H9 (cell line): ENCODE results near the gene ATF6. TPM values are rescaled to one million over a fixed set of nuclear protein-coding genes. Genes with fewer than 3 reads are reported as not detected.
A peak's percentile ranks its signal among the peaks of the same experiment; 100 is the strongest.

Experiments used
- DNase-seq: peaks from one replicate; pipeline ENCODE4 v3.0.0-alpha.2; 2017
- H2AFZ ChIP-seq: one replicate; pipeline ENCODE4 v1.6.1; 2013; ENCODE audit warnings: mild to moderate bottlenecking, low read length, control low read depth, moderate library complexity
- H2AK5ac ChIP-seq: 2 replicates; pipeline ENCODE4 v1.6.1; 2013; ENCODE audit warnings: low read length, control low read depth, mixed read lengths; ENCODE audit not compliant: insufficient read length
- H2BK120ac ChIP-seq: one replicate; pipeline ENCODE4 v1.6.1; 2013; ENCODE audit warnings: low read depth, mild to moderate bottlenecking, low read length, control low read depth, inconsistent platforms; ENCODE audit not compliant: poor library complexity, severe bottlenecking
- H2BK12ac ChIP-seq: 2 replicates; pipeline ENCODE4 v1.6.1; 2013; ENCODE audit warnings: low read length, control low read depth, mixed read lengths, low read depth; ENCODE audit not compliant: insufficient read length
- H2BK15ac ChIP-seq: 2 replicates; pipeline ENCODE4 v1.6.1; 2013; ENCODE audit warnings: low read depth, low read length, control low read depth
- H2BK20ac ChIP-seq: one replicate; pipeline ENCODE4 v1.6.1; 2013; ENCODE audit warnings: low read depth, mild to moderate bottlenecking, low read length, control low read depth, inconsistent platforms; ENCODE audit not compliant: poor library complexity, severe bottlenecking
- H2BK5ac ChIP-seq: 2 replicates; pipeline ENCODE4 v1.6.1; 2013; ENCODE audit warnings: low read length, control low read depth, mixed read lengths; ENCODE audit not compliant: insufficient read length
- H3K14ac ChIP-seq: 2 replicates; pipeline ENCODE4 v1.6.1; 2013; ENCODE audit warnings: low read length, control low read depth; ENCODE audit not compliant: insufficient read depth
- H3K18ac ChIP-seq: 2 replicates; pipeline ENCODE4 v1.6.1; 2013; ENCODE audit warnings: low read depth, mild to moderate bottlenecking, mixed read lengths, low read length, control low read depth; ENCODE audit not compliant: insufficient read length
- H3K23ac ChIP-seq: 2 replicates; pipeline ENCODE4 v1.6.1; 2013; ENCODE audit warnings: low read length, control low read depth, mixed read lengths, low read depth; ENCODE audit not compliant: insufficient read length
- H3K23me2 ChIP-seq: 2 replicates; pipeline ENCODE4 v1.6.1; 2013; ENCODE audit warnings: low read depth, mild to moderate bottlenecking, mixed read lengths, low read length, control low read depth; ENCODE audit not compliant: insufficient read length, poor library complexity, severe bottlenecking
- H3K27ac ChIP-seq: 2 replicates; pipeline ENCODE4 v1.5.1; 2013; ENCODE audit warnings: low read length, control low read depth, mixed read lengths, low read depth; ENCODE audit not compliant: insufficient read length
- H3K27me3 ChIP-seq: 2 replicates; pipeline ENCODE4 v1.6.1; 2013; ENCODE audit warnings: low read length, control low read depth, inconsistent platforms; ENCODE audit not compliant: insufficient read depth
- H3K4ac ChIP-seq: 2 replicates; pipeline ENCODE4 v1.6.1; 2013; ENCODE audit warnings: low read depth, mild to moderate bottlenecking, control low read depth, inconsistent platforms, low read length, moderate library complexity
- H3K4me1 ChIP-seq: 2 replicates; pipeline ENCODE4 v1.6.1; 2013; ENCODE audit warnings: low read length, control low read depth, inconsistent platforms; ENCODE audit not compliant: insufficient read depth
- H3K4me2 ChIP-seq: 2 replicates; pipeline ENCODE4 v1.6.1; 2013; ENCODE audit warnings: low read length, control low read depth, mixed read lengths; ENCODE audit not compliant: insufficient read length, insufficient read depth
- H3K56ac ChIP-seq: 2 replicates; pipeline ENCODE4 v1.6.1; 2013; ENCODE audit warnings: low read depth, mild to moderate bottlenecking, mixed read lengths, low read length, control low read depth; ENCODE audit not compliant: insufficient read length
- H3K79me1 ChIP-seq: 2 replicates; pipeline ENCODE4 v1.6.1; 2013; ENCODE audit warnings: low read depth, mild to moderate bottlenecking, moderate library complexity, low read length, control low read depth, inconsistent platforms; ENCODE audit not compliant: insufficient read depth, poor library complexity, severe bottlenecking
- H3K79me2 ChIP-seq: 2 replicates; pipeline ENCODE4 v1.6.1; 2013; ENCODE audit warnings: low read length, control low read depth, inconsistent platforms; ENCODE audit not compliant: insufficient read depth
- H3K9ac ChIP-seq: 2 replicates; pipeline ENCODE4 v1.6.1; 2013; ENCODE audit warnings: low read length, control low read depth, mixed read lengths; ENCODE audit not compliant: insufficient read length; ENCODE audit errors: extremely low read depth
- H3K9me3 ChIP-seq: one replicate; pipeline ENCODE4 v1.6.1; 2013; ENCODE audit warnings: low read depth, low read length, inconsistent platforms; ENCODE audit not compliant: control insufficient read depth
- H3T11ph ChIP-seq: one replicate; pipeline ENCODE4 v1.6.1; 2013; ENCODE audit warnings: mild to moderate bottlenecking, low read length, control low read depth, inconsistent platforms
- H4K20me1 ChIP-seq: one replicate; pipeline ENCODE4 v1.6.1; 2013; ENCODE audit not compliant: control insufficient read depth, insufficient read length, insufficient read depth
- H4K5ac ChIP-seq: 2 replicates; pipeline ENCODE4 v1.6.1; 2013; ENCODE audit warnings: low read depth, mild to moderate bottlenecking, mixed read lengths, low read length, control low read depth; ENCODE audit not compliant: insufficient read length
- H4K8ac ChIP-seq: replicated peaks from 2 replicates; pipeline ENCODE4 v1.6.1; 2013; ENCODE audit warnings: low read length, control low read depth, mixed read lengths, low read depth; ENCODE audit not compliant: insufficient read length
- H4K91ac ChIP-seq: 2 replicates; pipeline ENCODE4 v1.6.1; 2013; ENCODE audit warnings: low read depth, mild to moderate bottlenecking, moderate library complexity, mixed read lengths, low read length, control low read depth; ENCODE audit not compliant: insufficient read length
- H3K27ac Mint-ChIP-seq, 3 experiments: 2 replicates in 2 of 3; 3 replicates in 1 of 3; pipeline ENCODE4 v1.8.0; 2020 to 2021; ENCODE audit warnings: mixed read lengths in 3 of 3, mild to moderate bottlenecking in 1 of 3, moderate library complexity in 1 of 3
- H3K27me3 Mint-ChIP-seq: 2 replicates; pipeline ENCODE4 v1.8.0; 2021; ENCODE audit warnings: low read depth, mild to moderate bottlenecking, moderate library complexity, mixed read lengths
- H3K36me3 Mint-ChIP-seq, 3 experiments: 2 replicates in 2 of 3; 3 replicates in 1 of 3; pipeline ENCODE4 v1.8.0; 2020 to 2021; ENCODE audit warnings: low read depth in 3 of 3, mixed read lengths in 3 of 3; ENCODE audit not compliant: insufficient read depth in 1 of 3
- H3K4me1 Mint-ChIP-seq, 2 experiments: 2 replicates each; pipeline ENCODE4 v1.8.0; 2020; ENCODE audit warnings: mixed read lengths in 2 of 2
- H3K4me3 Mint-ChIP-seq, 2 experiments: 2 replicates in 1 of 2; 3 replicates in 1 of 2; pipeline ENCODE4 v1.8.0; 2020 to 2021; ENCODE audit warnings: mild to moderate bottlenecking in 2 of 2, mixed read lengths in 2 of 2, moderate library complexity in 1 of 2
- H3K9me3 Mint-ChIP-seq, 2 experiments: 2 replicates in 1 of 2; 3 replicates in 1 of 2; pipeline ENCODE4 v1.8.0; 2020; ENCODE audit warnings: mild to moderate bottlenecking in 2 of 2, mixed read lengths in 2 of 2, moderate library complexity in 1 of 2
- WGBS: extraction: QIAGEN DNeasy Blood & Tissue Kit; methylation state at CpG from one replicate; pipeline ENCODE4 v1.1.7; 2013; ENCODE audit warnings: missing lambda C conversion rate, low lambda C conversion rate, mixed read lengths; ENCODE audit not compliant: insufficient read length; ENCODE audit errors: extremely low coverage; 5-methylcytosine and 5-hydroxymethylcytosine counted together
- total RNA-seq: library from RNA; stranded (reverse); gene quantifications from 2 replicates; pipeline ENCODE4 v1.2.1, GENCODE V29; 2021
- TF ChIP-seq, protein P1 (sequence below): fragments of 200-600 bp; sonication (generic); conservative IDR thresholded peaks from 3 replicates; pipeline ENCODE4 v1.8.0; 2021; ENCODE audit warnings: antibody characterized with exemption, mild to moderate bottlenecking

The ATF6 gene
- total RNA-seq, 1 experiment from 2014 or later, result 11.2 TPM

DNA sequence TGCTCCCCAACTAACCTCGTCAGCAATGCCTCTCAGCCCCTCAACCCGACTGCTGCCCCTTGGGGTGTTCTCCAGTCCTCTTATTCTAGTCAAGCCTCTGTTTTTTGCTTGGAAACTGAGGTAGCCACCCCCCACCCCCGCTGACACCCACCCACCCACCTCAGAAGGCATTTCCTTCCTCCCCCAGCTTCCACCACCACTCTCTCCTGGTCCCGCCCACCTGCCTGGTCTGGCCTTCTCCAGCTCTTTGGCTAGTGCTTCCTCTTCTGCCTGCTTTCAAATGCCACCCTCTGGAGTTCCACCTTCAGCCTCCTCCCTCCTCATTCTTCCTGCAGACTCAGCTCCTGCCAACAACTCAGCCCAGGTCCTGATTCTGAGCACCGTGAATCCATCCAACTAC lies 222.3 kb downstream of the ATF6 start:
- Mint-ChIP-seq H3K27ac (peak overlapping the region in 1 of 3 experiments; percentile 85; a peak in 1 of 7 replicates), H3K9me3 (peaks cover 11 to 14% of the 10 kb centered on the region in 2 experiments), H3K4me3 (no peak overlapping the region), H3K36me3 (peaks cover 2 to 16% (median 7%) of the 10 kb centered on the region in 3 experiments; a peak in 5 of 7 replicates), H3K27me3 (peaks cover 7% of the 10 kb centered on the region), H3K4me1 (no peaks in the 10 kb centered on the region)
- no peak overlapping the region for H2AFZ ChIP-seq
- WGBS, result no CpG with 5 or more reads among the region's 5 CpGs
- H3K23me2 ChIP-seq, result no peaks in the 10 kb centered on the region
- no peak overlapping the region for H4K8ac ChIP-seq
- H2BK15ac ChIP-seq, result no peak overlapping the region
- H3K4me1 ChIP-seq, result no peaks in the 10 kb centered on the region
- H3K4ac ChIP-seq, result no peak overlapping the region
- H4K5ac ChIP-seq, result no peak overlapping the region
- no peak overlapping the region for H3K27ac ChIP-seq
- H2BK5ac ChIP-seq, result no peak overlapping the region
- H3K79me2 ChIP-seq, result no peaks in the 10 kb centered on the region
- no peaks in the 10 kb centered on the region for H3K27me3 ChIP-seq
- H2BK12ac ChIP-seq, result no peak overlapping the region
- H3K9ac ChIP-seq, result no peak overlapping the region
- no peak overlapping the region for H2BK120ac ChIP-seq
- no peak for DNase-seq
- no peak overlapping the region for H3T11ph ChIP-seq
- H4K20me1 ChIP-seq, result no peaks in the 10 kb centered on the region
- no peak overlapping the region for H3K23ac ChIP-seq
- H3K56ac ChIP-seq, result no peak overlapping the region
- H2AK5ac ChIP-seq, result no peak overlapping the region
- TF ChIP-seq, protein P1, sequence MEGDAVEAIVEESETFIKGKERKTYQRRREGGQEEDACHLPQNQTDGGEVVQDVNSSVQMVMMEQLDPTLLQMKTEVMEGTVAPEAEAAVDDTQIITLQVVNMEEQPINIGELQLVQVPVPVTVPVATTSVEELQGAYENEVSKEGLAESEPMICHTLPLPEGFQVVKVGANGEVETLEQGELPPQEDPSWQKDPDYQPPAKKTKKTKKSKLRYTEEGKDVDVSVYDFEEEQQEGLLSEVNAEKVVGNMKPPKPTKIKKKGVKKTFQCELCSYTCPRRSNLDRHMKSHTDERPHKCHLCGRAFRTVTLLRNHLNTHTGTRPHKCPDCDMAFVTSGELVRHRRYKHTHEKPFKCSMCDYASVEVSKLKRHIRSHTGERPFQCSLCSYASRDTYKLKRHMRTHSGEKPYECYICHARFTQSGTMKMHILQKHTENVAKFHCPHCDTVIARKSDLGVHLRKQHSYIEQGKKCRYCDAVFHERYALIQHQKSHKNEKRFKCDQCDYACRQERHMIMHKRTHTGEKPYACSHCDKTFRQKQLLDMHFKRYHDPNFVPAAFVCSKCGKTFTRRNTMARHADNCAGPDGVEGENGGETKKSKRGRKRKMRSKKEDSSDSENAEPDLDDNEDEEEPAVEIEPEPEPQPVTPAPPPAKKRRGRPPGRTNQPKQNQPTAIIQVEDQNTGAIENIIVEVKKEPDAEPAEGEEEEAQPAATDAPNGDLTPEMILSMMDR, result no peak
- H4K91ac ChIP-seq, result no peak overlapping the region
- H3K9me3 ChIP-seq, result peaks cover 10% of the 10 kb centered on the region
- no peak overlapping the region for H2BK20ac ChIP-seq
- H3K4me2 ChIP-seq, result no peak overlapping the region
- no peak overlapping the region for H3K14ac ChIP-seq
- H3K18ac ChIP-seq, result no peak overlapping the region
- H3K79me1 ChIP-seq, result no peaks in the 10 kb centered on the region
